HG03060 (cell line): ENCODE measurements around the gene GRAMD1C.

ENCODE experiments used
- ATAC-seq: cut with Tn5 transposase; IDR thresholded peaks from one replicate; pipeline ENCODE4 v1.9.1; 2021; ENCODE audit warnings: low read depth, moderate number of reproducible peaks; ENCODE audit not compliant: unreplicated experiment

The GRAMD1C gene

GRCh38 chr3:113947372-113948014 is 108.9 kb downstream of the GRAMD1C start, which contains the start of gene ZDHHC23:
ZDHHC23 (plus strand) TSS chr3:113948013; CDS start chr3:113948803, 790 bp downstream.
- ATAC-seq: no peak

- ATAC-seq: no peak
Measured at GRCh38 chr3:113948015-113948917, 109.7 kb downstream of the GRAMD1C start.

GRCh38 chr3:113952921-113953320 is 114.3 kb downstream of the GRAMD1C start:
- ATAC-seq: no peak

- no peak for ATAC-seq
Measured at GRCh38 chr3:113953677-113954076, 115.1 kb downstream of the GRAMD1C start.

GRCh38 chr3:113954091-113954685 is 115.6 kb downstream of the GRAMD1C start:
- no peak for ATAC-seq

- ATAC-seq: no peak
Measured at GRCh38 chr3:113963879-113964278, 125.3 kb downstream of the GRAMD1C start.

- ATAC-seq: no peak
Measured at GRCh38 chr3:113966172-113966571, 127.6 kb downstream of the GRAMD1C start.

GRCh38 chr3:113968986-113969385 is 130.4 kb downstream of the GRAMD1C start:
- ATAC-seq: no peak

GRCh38 chr3:113977822-113978221 is 139.2 kb downstream of the GRAMD1C start:
- no peak for ATAC-seq

GRCh38 chr3:113979916-113980315 is 141.3 kb downstream of the GRAMD1C start:
- no peak for ATAC-seq

- no peak for ATAC-seq
Measured at GRCh38 chr3:113981803-113982202, 143.2 kb downstream of the GRAMD1C start.

GRCh38 chr3:113983544-113983943 is 145.0 kb downstream of the GRAMD1C start:
- no peak for ATAC-seq

GRCh38 chr3:113985541-113985940 is 147.0 kb downstream of the GRAMD1C start:
- peak; percentile 62 for ATAC-seq
